Glutamatergic neuron (in vitro differentiated cells): ENCODE measurements around the gene AMZ2. TPM values are rescaled to one million over a fixed set of nuclear protein-coding genes. Genes with fewer than 3 reads are reported as not detected.

ENCODE experiments used
- DNase-seq: peaks from one replicate; pipeline ENCODE4 v3.0.0; 2022
- H3K27ac Mint-ChIP-seq: one replicate; pipeline ENCODE4 v1.8.0; 2020; ENCODE audit warnings: mild to moderate bottlenecking, mixed read lengths, inconsistent platforms; ENCODE audit not compliant: unreplicated experiment
- H3K27me3 Mint-ChIP-seq: one replicate; pipeline ENCODE4 v1.8.0; 2020; ENCODE audit warnings: mild to moderate bottlenecking, moderate library complexity, mixed read lengths, inconsistent platforms; ENCODE audit not compliant: unreplicated experiment
- H3K36me3 Mint-ChIP-seq: one replicate; pipeline ENCODE4 v1.8.0; 2020; ENCODE audit warnings: mild to moderate bottlenecking, mixed read lengths, inconsistent platforms; ENCODE audit not compliant: unreplicated experiment
- H3K4me1 Mint-ChIP-seq: one replicate; pipeline ENCODE4 v1.8.0; 2020; ENCODE audit warnings: mild to moderate bottlenecking, low read depth, mixed read lengths, inconsistent platforms; ENCODE audit not compliant: unreplicated experiment
- H3K4me3 Mint-ChIP-seq: one replicate; pipeline ENCODE4 v1.8.0; 2020; ENCODE audit warnings: mild to moderate bottlenecking, mixed read lengths, inconsistent platforms; ENCODE audit not compliant: unreplicated experiment
- H3K9me3 Mint-ChIP-seq: one replicate; pipeline ENCODE4 v1.8.0; 2020; ENCODE audit warnings: mild to moderate bottlenecking, moderate library complexity, mixed read lengths, inconsistent platforms; ENCODE audit not compliant: unreplicated experiment
- CTCF ChIP-seq: fragments of 200-600 bp; sonication (generic); IDR thresholded peaks from one replicate; pipeline ENCODE4 v1.5.0; 2021; ENCODE audit not compliant: partially characterized antibody, unreplicated experiment
- total RNA-seq: library from RNA; stranded (reverse); fragmentation: NEBNext Ultra II Directional; extraction: Animal tissue kit (Norgen Biotek cat#: 25700); gene quantifications from one replicate; pipeline ENCODE4 v1.2.1, GENCODE V29; 2021; ENCODE audit not compliant: unreplicated experiment

AMZ2 gene
- total RNA-seq, 1 donor from 2014 or later: 68.5 TPM

- DNase-seq: no peak
Observed at GRCh38 chr17:68238871-68239253, 9.0 kb upstream of the AMZ2 start.

GRCh38 chr17:68239632-68240366 is 8.0 kb upstream of the AMZ2 start:
- no peak for TF ChIP-seq CTCF
- Mint-ChIP-seq H3K36me3 (no peaks in the 10 kb centered on the region), H3K27me3 (peaks cover 1% of the 10 kb centered on the region), H3K27ac (no peak overlapping the region), H3K9me3 (no peaks in the 10 kb centered on the region), H3K4me1 (peaks cover 4% of the 10 kb centered on the region), H3K4me3 (no peak overlapping the region)
- DNase-seq: no peak

More at GRCh38 chr17:68238871-68239253, 9.0 kb upstream of the AMZ2 start:
- Mint-ChIP-seq H3K27me3 (peaks cover 1% of the 10 kb centered on the region), H3K9me3 (no peaks in the 10 kb centered on the region), H3K27ac (no peak overlapping the region), H3K4me1 (peaks cover 4% of the 10 kb centered on the region), H3K4me3 (no peak overlapping the region), H3K36me3 (no peaks in the 10 kb centered on the region)
- TF ChIP-seq CTCF: no peak

- Mint-ChIP-seq H3K9me3 (peaks cover 6% of the 10 kb centered on the region), H3K4me3 (peak overlapping the region; percentile 87), H3K4me1 (peaks cover 5% of the 10 kb centered on the region), H3K27me3 (peaks cover 6% of the 10 kb centered on the region), H3K36me3 (peaks cover 5% of the 10 kb centered on the region), H3K27ac (peak overlapping the region; percentile 70)
- no peak for TF ChIP-seq CTCF
- no peak for DNase-seq
Observed at GRCh38 chr17:68246271-68247028, 1.4 kb upstream of the AMZ2 start.

- peaks cover 5% of the 10 kb centered on the region for H3K36me3 Mint-ChIP-seq
- peaks cover 6% of the 10 kb centered on the region for H3K9me3 Mint-ChIP-seq
- peaks cover 6% of the 10 kb centered on the region for H3K27me3 Mint-ChIP-seq
- TF ChIP-seq CTCF: no peak
- H3K4me1 Mint-ChIP-seq: peaks cover 5% of the 10 kb centered on the region
- peak overlapping the region; percentile 86 for H3K4me3 Mint-ChIP-seq
- peak overlapping the region; percentile 57 for H3K27ac Mint-ChIP-seq
- no peak for DNase-seq
Observed at GRCh38 chr17:68248199-68248825, 469 bp downstream of the AMZ2 start.
